GM12865 (cell line): ENCODE data around the gene APCDD1.

ENCODE experiments used
- DNase-seq: peaks from one replicate; pipeline ENCODE4 v3.0.0; 2010; ENCODE audit warnings: low read depth
- H3K4me3 ChIP-seq: 2 replicates; pipeline ENCODE4 v1.5.1; 2011; ENCODE audit warnings: mild to moderate bottlenecking, low read depth, low read length, control low read depth
- TF ChIP-seq, protein P1 (sequence below): IDR thresholded peaks from 2 replicates; pipeline ENCODE4 v1.5.1; 2011; ENCODE audit warnings: low read length, control low read depth, low read depth, inconsistent platforms; ENCODE audit not compliant: insufficient read depth; ENCODE audit errors: missing control alignments

The APCDD1 gene

DNA sequence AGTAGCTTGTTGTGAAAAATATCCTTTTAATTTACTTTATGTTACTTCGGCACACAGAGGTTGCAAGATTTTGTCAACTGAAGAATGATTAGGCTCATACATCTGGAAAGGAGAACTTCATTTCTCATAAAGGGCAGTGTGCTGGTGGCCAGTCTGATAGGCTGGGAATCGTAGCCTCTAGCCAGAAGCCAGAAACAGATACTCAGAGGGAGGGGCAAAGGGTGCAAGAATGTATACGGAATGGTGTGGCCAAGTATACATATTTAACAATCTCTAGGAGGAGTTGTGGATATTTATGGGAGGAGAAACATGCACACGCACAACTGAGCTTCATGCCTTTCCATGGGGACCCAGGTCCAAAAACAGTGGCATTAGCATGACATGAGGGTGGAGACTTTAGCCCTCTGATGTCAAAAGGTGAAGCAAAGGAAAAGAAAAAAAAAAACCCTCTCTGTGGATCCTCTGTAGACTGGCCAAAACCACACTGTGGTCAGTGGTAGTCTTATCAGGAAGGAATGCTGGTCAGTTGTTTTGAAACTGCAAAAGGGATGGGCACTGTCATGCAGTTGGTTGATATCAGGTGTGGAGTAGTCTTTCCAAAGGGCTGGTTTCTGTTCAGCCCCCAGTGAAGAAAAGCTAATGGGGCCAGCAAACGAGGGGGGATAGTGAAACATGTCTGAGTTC, 34.9 kb upstream of the APCDD1 start:
- TF ChIP-seq, protein P1, sequence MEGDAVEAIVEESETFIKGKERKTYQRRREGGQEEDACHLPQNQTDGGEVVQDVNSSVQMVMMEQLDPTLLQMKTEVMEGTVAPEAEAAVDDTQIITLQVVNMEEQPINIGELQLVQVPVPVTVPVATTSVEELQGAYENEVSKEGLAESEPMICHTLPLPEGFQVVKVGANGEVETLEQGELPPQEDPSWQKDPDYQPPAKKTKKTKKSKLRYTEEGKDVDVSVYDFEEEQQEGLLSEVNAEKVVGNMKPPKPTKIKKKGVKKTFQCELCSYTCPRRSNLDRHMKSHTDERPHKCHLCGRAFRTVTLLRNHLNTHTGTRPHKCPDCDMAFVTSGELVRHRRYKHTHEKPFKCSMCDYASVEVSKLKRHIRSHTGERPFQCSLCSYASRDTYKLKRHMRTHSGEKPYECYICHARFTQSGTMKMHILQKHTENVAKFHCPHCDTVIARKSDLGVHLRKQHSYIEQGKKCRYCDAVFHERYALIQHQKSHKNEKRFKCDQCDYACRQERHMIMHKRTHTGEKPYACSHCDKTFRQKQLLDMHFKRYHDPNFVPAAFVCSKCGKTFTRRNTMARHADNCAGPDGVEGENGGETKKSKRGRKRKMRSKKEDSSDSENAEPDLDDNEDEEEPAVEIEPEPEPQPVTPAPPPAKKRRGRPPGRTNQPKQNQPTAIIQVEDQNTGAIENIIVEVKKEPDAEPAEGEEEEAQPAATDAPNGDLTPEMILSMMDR, result no peak
- H3K4me3 ChIP-seq, result no peak overlapping the region

GRCh38 chr18:10420561-10421352, 33.7 kb upstream of the APCDD1 start:
- TF ChIP-seq, protein P1, result no peak
- DNase-seq, result no peak
- no peak overlapping the region for H3K4me3 ChIP-seq

More for the DNA sequence above, 34.9 kb upstream of the APCDD1 start:
- DNase-seq, result no peak

DNA sequence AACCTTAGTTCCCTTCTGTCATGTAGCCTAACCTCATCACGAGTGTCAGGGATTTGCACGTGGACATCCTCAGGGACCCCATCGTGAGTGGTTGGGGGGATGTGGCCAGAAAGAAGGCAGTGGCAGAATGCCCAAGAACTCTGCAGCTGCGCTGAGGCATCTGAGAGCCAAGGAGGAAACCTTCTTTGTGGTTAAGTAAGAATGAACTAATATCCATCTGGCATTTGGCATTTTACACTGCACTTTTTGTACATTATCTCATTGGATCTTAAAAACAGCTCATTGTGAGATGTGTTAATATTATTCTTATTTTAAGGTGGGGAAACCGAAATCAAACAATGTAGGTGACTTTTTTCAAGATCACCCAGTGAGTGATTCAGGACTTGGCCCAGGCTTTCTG, 32.6 kb upstream of the APCDD1 start:
- TF ChIP-seq, protein P1, result no peak
- H3K4me3 ChIP-seq, result no peak overlapping the region
- DNase-seq, result no peak

- H3K4me3 ChIP-seq, result no peak overlapping the region
- no peak for DNase-seq
- TF ChIP-seq, protein P1, result no peak
These were observed 31.7 kb upstream of the APCDD1 start for GRCh38 chr18:10422731-10423130.

DNA sequence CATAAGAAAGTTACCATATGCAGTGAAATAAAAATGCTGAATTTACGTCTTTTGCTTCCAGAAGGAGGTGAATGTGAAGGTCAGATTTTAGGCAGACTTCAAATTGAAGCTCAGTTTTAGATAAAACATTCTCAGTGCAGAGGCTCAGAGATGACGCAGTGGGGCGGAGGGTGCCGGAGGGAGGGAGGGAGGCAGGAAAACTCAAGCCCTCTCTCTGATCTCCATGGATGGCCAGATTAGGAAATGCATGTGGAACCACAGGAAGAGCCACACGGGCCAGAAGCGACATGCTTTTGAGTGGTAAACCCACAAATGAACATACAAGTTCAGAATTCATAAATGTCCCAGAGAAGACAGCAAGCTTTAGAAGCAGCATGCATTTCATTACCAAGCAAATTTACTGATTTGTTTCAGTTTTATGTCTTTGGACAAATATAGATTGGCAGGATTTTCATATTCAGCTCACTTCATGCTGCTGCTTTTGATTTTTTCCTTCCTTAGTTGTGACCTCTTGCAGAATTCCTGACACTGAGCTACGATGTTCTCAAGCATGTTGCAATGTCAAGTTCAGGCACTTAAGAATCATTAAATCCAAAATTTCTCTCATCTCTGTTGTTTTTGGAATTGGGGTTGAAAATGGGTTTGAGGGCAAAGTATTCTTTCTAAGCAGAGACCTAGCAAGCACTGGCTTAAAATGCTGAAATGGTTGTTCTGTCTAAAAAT, 29.7 kb upstream of the APCDD1 start:
- DNase-seq, result no peak
- TF ChIP-seq, protein P1, result no peak

GRCh38 chr18:10430677-10431076, 23.8 kb upstream of the APCDD1 start:
- DNase-seq, result no peak
- TF ChIP-seq, protein P1, result no peak

More for the DNA sequence above, 29.7 kb upstream of the APCDD1 start:
- no peak overlapping the region for H3K4me3 ChIP-seq

More at GRCh38 chr18:10430677-10431076, 23.8 kb upstream of the APCDD1 start:
- no peak overlapping the region for H3K4me3 ChIP-seq
